ENCODE measurements around the gene AGK.

The AGK gene

DNA sequence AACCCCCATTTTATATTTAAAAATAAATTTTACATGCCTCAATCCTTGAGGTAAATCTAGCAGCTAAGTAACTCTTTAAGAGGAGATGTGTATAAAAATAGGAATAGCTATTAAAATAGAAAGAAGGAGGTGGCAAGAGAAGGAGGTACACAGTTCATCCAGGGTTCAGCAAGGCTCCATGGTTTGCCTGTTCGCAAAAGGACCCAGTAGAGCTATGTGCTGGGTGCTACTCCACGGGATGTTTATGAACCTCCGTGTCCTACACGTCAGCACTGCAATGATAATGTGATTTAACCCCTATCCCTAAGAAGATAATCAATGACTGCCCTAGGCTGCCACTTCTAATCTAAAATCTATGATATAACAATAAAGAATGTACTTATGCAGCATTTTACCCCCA lies 151.7 kb downstream of the AGK start:
- TF ChIP-seq SPI1 (IDR thresholded peaks at IDR 0.05; ENCODE audit: low read depth, low read length) (no peak), POLR2AphosphoS5 (IDR thresholded peaks at IDR 0.05; ENCODE audit: low read depth, low read length) (no peak), POU2F2 (IDR thresholded peaks at IDR 0.05; ENCODE audit: low read depth, low read length) (no peak), POLR2A (IDR thresholded peaks at IDR 0.05; ENCODE audit: low read depth, low read length) (no peak), PAX5 (IDR thresholded peaks at IDR 0.05; ENCODE audit: insufficient read depth, low read length, severe bottlenecking) (no peak), TAF1 (IDR thresholded peaks at IDR 0.05; ENCODE audit: low read depth, low read length) (no peak)
- FAIRE-seq = no peak
- DNase-seq (ENCODE audit: insufficient read length, low spot score) = no peak

DNA sequence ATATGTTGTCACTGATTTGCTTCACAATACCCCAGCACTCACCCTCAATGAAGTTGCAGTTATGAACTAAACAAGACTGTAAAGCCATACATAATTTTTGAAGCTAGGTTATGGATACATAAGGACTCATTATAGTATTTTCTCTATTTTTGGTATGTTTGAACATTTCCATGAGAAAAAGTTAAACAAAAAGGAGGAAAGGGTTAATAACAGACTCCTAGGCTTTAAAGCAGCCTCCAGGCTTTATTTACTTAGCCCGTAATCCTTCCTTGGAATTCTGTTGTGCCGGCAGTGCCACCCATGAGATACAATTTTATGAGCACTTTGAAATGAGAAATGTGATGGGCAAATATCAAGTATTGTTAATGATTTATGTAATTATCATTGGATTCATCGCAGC lies 152.9 kb downstream of the AGK start:
- no peak for FAIRE-seq
- TF ChIP-seq POU2F2 (IDR thresholded peaks at IDR 0.05; ENCODE audit: low read depth, low read length) (no peak), POLR2AphosphoS5 (IDR thresholded peaks at IDR 0.05; ENCODE audit: low read depth, low read length) (no peak), PAX5 (IDR thresholded peaks at IDR 0.05; ENCODE audit: insufficient read depth, low read length, severe bottlenecking) (no peak), SPI1 (IDR thresholded peaks at IDR 0.05; ENCODE audit: low read depth, low read length) (no peak), TAF1 (IDR thresholded peaks at IDR 0.05; ENCODE audit: low read depth, low read length) (no peak)
- DNase-seq (ENCODE audit: insufficient read length, low spot score) = no peak

DNA sequence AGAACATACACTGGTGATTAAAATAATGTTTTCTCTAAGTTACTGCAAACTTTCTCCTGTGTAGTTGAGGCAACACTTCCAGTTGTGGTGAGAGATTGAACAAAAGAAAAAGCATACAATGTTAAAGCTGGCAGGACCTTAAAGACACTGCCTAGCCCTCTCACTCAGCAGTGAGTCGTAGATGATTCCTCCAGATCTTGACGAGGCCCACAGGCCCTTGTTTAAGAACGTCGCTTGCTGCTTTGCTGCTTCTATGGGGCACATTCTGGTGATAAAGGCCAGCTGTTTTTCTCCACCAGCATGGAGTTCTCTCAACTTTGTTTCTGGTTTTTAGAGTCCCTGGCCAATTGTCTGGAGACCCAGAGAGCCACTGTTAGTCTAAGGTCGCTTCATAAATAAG lies 153.5 kb downstream of the AGK start:
- TF ChIP-seq SPI1 (IDR thresholded peaks at IDR 0.05; ENCODE audit: low read depth, low read length) = no peak
- no peak for TF ChIP-seq POU2F2 (IDR thresholded peaks at IDR 0.05; ENCODE audit: low read depth, low read length)
- TF ChIP-seq POLR2A (IDR thresholded peaks at IDR 0.05; ENCODE audit: low read depth, low read length) = no peak
- no peak for TF ChIP-seq POLR2AphosphoS5 (IDR thresholded peaks at IDR 0.05; ENCODE audit: low read depth, low read length)
- TF ChIP-seq TAF1 (IDR thresholded peaks at IDR 0.05; ENCODE audit: low read depth, low read length) = no peak
- no peak for TF ChIP-seq PAX5 (IDR thresholded peaks at IDR 0.05; ENCODE audit: insufficient read depth, low read length, severe bottlenecking)
- no peak for FAIRE-seq
- DNase-seq (ENCODE audit: insufficient read length, low spot score) = no peak

Measured in GM12891 (cell line).